ENCODE results near the gene AIRE. TPM values are rescaled to one million over a fixed set of nuclear protein-coding genes. Genes with fewer than 3 reads are reported as not detected.
"Not testable (repeated sequence)": the region's sequence is repeated elsewhere in the genome, so short reads cannot be mapped to it uniquely, and the experiment has no call there.

AIRE gene
- total and polyA plus RNA-seq, 2 experiments from 2014 or later = 0.45 TPM; not detected in 1

DNA sequence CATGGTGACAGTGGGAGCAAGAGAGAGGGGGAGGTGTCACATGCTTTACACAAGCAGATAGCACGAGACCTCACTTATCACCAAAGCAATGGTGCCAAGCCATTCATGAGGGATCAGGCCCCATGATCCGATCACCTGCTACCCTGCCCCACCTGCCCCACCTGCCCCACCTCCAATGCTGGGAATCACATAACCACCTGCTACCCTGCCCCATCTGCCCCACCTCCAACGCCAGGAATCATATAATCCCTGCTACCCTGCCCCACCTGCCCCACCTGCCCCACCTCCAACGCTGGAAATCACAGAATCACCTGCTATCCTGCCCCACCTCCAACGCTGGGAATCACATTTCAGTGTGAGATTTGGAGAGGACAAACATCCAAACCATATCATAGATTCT is 10.6 kb upstream of the AIRE start:
- no peak for TF ChIP-seq CTCF (IDR thresholded peaks at IDR 0.05; ENCODE audit: low read depth, low read length)
- no peaks in the 10 kb centered on the region for H3K4me1 ChIP-seq (ENCODE audit: low read depth)
- H3K27ac ChIP-seq = no peak overlapping the region
- no peak for DNase-seq (ENCODE audit: low read depth in 1 of 2, low spot score in 1 of 2)
- H3K36me3 ChIP-seq = no peaks in the 10 kb centered on the region
- no peaks in the 10 kb centered on the region for H3K27me3 ChIP-seq
- H3K9me3 ChIP-seq (ENCODE audit: low read depth) = no peaks in the 10 kb centered on the region
- no peak overlapping the region for H3K4me3 ChIP-seq

DNA sequence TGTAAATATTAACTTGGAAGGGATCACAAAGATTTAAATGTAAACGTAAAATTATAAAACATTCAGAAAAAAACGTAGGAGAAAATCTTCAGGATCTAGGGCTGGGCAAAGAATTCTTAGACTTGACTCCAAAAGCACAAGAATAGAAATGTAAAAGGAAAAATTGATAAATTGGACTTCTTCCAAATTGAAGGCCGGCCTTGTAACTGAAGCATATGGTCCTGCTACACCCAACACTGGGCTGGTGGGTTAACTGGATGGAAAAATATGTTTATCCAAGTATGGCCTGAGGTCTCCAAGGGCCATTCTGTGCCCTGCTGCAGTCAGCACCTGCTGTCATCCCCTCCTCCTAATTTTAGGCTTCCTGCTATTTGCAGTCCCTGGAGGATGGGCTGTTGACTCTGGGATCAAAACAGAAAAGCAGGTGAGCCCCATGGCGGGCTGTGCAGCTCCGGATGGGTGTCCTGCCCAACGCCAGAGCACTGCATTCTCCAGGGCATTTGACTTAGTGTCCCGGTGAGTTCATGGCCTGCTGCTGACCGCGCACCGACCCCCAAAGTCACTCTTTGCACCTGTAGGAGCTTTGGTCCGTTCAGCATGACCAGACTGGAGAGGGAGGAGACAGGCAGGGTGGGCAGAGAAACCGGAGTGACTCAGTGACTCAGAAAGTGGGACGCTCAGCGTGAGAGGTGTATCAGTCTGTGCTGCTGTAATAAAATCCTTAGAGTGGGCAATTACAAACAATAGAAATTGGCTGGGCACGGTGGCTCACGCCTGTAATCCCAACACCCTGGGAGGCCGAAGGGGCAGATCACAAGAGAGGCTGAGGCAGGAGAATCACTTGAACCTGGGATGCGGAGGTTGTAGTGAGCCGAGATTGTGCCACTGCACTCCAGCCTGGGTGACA is 6.1 kb upstream of the AIRE start:
- Histone ChIP-seq H3K36me3 (no peaks in the 10 kb centered on the region), H3K27ac (no peak overlapping the region), H3K27me3 (peaks cover 4% of the 10 kb centered on the region), H3K4me1 (ENCODE audit: low read depth) (no peaks in the 10 kb centered on the region), H3K9me3 (ENCODE audit: low read depth) (no peaks in the 10 kb centered on the region), H3K4me3 (no peak overlapping the region)
- DNase-seq (ENCODE audit: low read depth in 1 of 2, low spot score in 1 of 2) = no peak
- no peak for TF ChIP-seq CTCF (IDR thresholded peaks at IDR 0.05; ENCODE audit: low read depth, low read length)

GRCh38 chr21:44281801-44282200 is 3.9 kb upstream of the AIRE start:
- no peak for DNase-seq (ENCODE audit: low read depth in 1 of 2, low spot score in 1 of 2)
- Histone ChIP-seq H3K4me1 (ENCODE audit: low read depth) (no peaks in the 10 kb centered on the region), H3K27me3 (peaks cover 24% of the 10 kb centered on the region), H3K4me3 (no peak overlapping the region), H3K9me3 (ENCODE audit: low read depth) (no peaks in the 10 kb centered on the region), H3K27ac (no peak overlapping the region), H3K36me3 (no peaks in the 10 kb centered on the region)
- no peak for TF ChIP-seq CTCF (IDR thresholded peaks at IDR 0.05; ENCODE audit: low read depth, low read length)

- no peaks in the 10 kb centered on the region for H3K9me3 ChIP-seq (ENCODE audit: low read depth)
- DNase-seq (ENCODE audit: low read depth in 1 of 2, low spot score in 1 of 2) = no peak
- no peak overlapping the region for H3K27ac ChIP-seq
- no peak overlapping the region for H3K4me3 ChIP-seq
- H3K4me1 ChIP-seq (ENCODE audit: low read depth) = no peaks in the 10 kb centered on the region
- TF ChIP-seq CTCF (IDR thresholded peaks at IDR 0.05; ENCODE audit: low read depth, low read length) = no peak
- H3K36me3 ChIP-seq = no peaks in the 10 kb centered on the region
- peaks cover 25% of the 10 kb centered on the region for H3K27me3 ChIP-seq
Observed at GRCh38 chr21:44282370-44282769, 3.3 kb upstream of the AIRE start.

DNA sequence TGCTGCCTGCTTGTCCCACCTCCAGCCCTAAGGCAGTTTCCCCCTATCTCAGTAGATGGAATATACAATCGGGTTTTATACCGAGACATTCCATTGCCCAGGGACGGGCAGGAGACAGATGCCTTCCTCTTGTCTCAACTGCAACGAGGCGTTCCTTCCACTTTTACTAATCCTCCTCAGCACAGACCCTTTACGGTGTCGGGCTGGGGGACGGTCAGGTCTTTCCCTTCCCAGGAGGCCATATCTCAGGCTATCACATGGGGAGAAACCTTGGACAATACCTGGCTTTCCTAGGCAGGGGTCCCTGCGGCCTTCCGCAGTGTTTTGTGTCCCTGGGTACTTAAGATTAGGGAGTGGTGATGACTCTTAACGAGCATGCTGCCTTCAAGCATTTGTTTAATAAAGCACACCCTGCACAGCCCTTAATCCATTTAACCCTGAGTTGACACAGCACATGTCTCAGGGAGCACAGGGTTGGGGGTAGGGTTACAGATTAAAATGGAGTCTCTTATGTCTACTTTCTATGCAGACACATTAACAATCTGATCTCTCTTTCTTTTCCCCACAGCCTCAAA is 2.4 kb upstream of the AIRE start:
- H3K4me3 ChIP-seq; DNase-seq (ENCODE audit: low read depth in 1 of 2, low spot score in 1 of 2): not testable (repeated sequence)
- peaks cover 27% of the 10 kb centered on the region for H3K27me3 ChIP-seq

GRCh38 chr21:44283948-44284347 is 1.7 kb upstream of the AIRE start:
- H3K27me3 ChIP-seq = peaks cover 27% of the 10 kb centered on the region

More for the DNA sequence above, 2.4 kb upstream of the AIRE start:
- H3K36me3 ChIP-seq; H3K4me1 ChIP-seq (ENCODE audit: low read depth); H3K9me3 ChIP-seq (ENCODE audit: low read depth); H3K27ac ChIP-seq: not testable (repeated sequence)

More at GRCh38 chr21:44283948-44284347, 1.7 kb upstream of the AIRE start:
- no peak for DNase-seq (ENCODE audit: low read depth in 1 of 2, low spot score in 1 of 2)
- H3K4me3 ChIP-seq = no peak overlapping the region
- TF ChIP-seq CTCF (IDR thresholded peaks at IDR 0.05; ENCODE audit: low read depth, low read length) = no peak
- no peaks in the 10 kb centered on the region for H3K9me3 ChIP-seq (ENCODE audit: low read depth)
- H3K4me1 ChIP-seq (ENCODE audit: low read depth) = no peaks in the 10 kb centered on the region
- H3K27ac ChIP-seq = no peak overlapping the region
- no peaks in the 10 kb centered on the region for H3K36me3 ChIP-seq

Measured in cardiac muscle cell (in vitro differentiated cells and primary cell).